DOHH2 (cell line): Measurements from ENCODE around the gene ALK.

Experiments
- H3F3A ChIP-seq: fragments of 200-600 bp; sonication (generic), shearing (Covaris generic); 2 replicates; pipeline ENCODE4 v1.6.0; 2016; ENCODE audit warnings: antibody characterized with exemption, mild to moderate bottlenecking; ENCODE audit not compliant: control insufficient read depth, insufficient read depth
- H3K27ac ChIP-seq: fragments of 200-600 bp; sonication (generic); 2 replicates; pipeline ENCODE4 v1.5.1; 2014; ENCODE audit warnings: low read depth, mild to moderate bottlenecking, low read length, moderate library complexity
- H3K27me3 ChIP-seq: fragments of 200-600 bp; sonication (generic); 2 replicates; pipeline ENCODE4 v1.6.1; 2014; ENCODE audit warnings: mild to moderate bottlenecking, low read length, mixed read lengths; ENCODE audit not compliant: control insufficient read depth
- H3K36me3 ChIP-seq: fragments of 200-600 bp; sonication (generic); 2 replicates; pipeline ENCODE4 v1.6.1; 2014; ENCODE audit warnings: mild to moderate bottlenecking, low read length, moderate library complexity, mixed read lengths; ENCODE audit not compliant: control insufficient read depth
- H3K4me1 ChIP-seq: fragments of 200-600 bp; sonication (generic); 2 replicates; pipeline ENCODE4 v1.6.1; 2014; ENCODE audit warnings: mild to moderate bottlenecking, low read length, mixed read lengths; ENCODE audit not compliant: control insufficient read depth
- H3K4me2 ChIP-seq: fragments of 200-600 bp; sonication (generic); 2 replicates; pipeline ENCODE4 v1.6.0; 2014; ENCODE audit warnings: mild to moderate bottlenecking, low read length, moderate library complexity
- H3K4me3 ChIP-seq: fragments of 200-600 bp; sonication (generic); 2 replicates; pipeline ENCODE4 v1.5.1; 2014; ENCODE audit warnings: mild to moderate bottlenecking, low read length, mixed read lengths
- H3K79me2 ChIP-seq: fragments of 200-600 bp; sonication (generic); 2 replicates; pipeline ENCODE4 v1.6.1; 2014; ENCODE audit warnings: mild to moderate bottlenecking, low read length, mixed read lengths; ENCODE audit not compliant: control insufficient read depth
- H3K9me2 ChIP-seq: fragments of 200-600 bp; sonication (generic); replicated peaks from 2 replicates; pipeline ENCODE4 v1.6.1; 2014; ENCODE audit warnings: mild to moderate bottlenecking, low read length, mixed read lengths; ENCODE audit not compliant: control insufficient read depth
- H3K9me3 ChIP-seq: fragments of 200-600 bp; sonication (generic); 2 replicates; pipeline ENCODE4 v1.6.1; 2014; ENCODE audit warnings: antibody characterized with exemption, low read length, mixed read lengths; ENCODE audit not compliant: control insufficient read depth, insufficient read depth
- H4K20me1 ChIP-seq: fragments of 200-600 bp; sonication (generic); 2 replicates; pipeline ENCODE4 v1.6.0; 2014; ENCODE audit warnings: low read depth, mild to moderate bottlenecking, antibody characterized with exemption, low read length, moderate library complexity; ENCODE audit not compliant: control insufficient read depth, insufficient read depth
- EZH2phosphoT487 ChIP-seq: fragments of 200-600 bp; sonication (generic); IDR thresholded peaks from 2 replicates; pipeline ENCODE4 v1.6.1; 2017; ENCODE audit warnings: borderline replicate concordance, mild to moderate bottlenecking, antibody characterized with exemption, low read length, moderate library complexity, mixed read lengths
- TF ChIP-seq, protein P1 (sequence below): fragments of 200-600 bp; sonication (generic); IDR thresholded peaks from one replicate; pipeline ENCODE4 v1.5.1; 2014; ENCODE audit warnings: antibody characterized with exemption, mild to moderate bottlenecking, low read depth, low read length; ENCODE audit not compliant: poor library complexity, severe bottlenecking

Gene ALK

DNA sequence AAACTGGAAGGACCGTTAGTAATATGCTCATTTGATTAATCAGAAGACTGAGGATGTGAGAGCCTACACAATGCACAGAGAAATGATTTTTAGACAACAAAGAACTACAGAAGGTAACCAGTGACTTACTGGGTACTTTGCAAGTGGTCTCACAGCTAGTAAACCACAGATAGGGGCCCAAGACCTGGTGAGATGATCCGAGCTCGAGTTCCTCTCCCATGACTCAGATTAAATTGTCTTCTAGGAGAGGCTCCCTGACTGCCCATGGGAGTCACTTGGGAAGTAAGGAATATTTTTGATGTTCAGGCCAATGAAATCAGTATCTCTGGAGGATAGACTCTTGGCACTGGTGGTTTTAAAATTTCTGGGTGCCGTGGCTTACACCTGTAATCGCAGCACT, 586.0 kb downstream of the ALK start:
- Histone ChIP-seq H3K4me3 (no peak overlapping the region), H3K79me2 (no peaks in the 10 kb centered on the region), H3K4me2 (no peak overlapping the region), H3K27ac (no peak overlapping the region), H3K27me3 (no peaks in the 10 kb centered on the region), H3F3A (no peaks in the 10 kb centered on the region), H3K9me3 (no peaks in the 10 kb centered on the region), H4K20me1 (no peaks in the 10 kb centered on the region), H3K36me3 (no peaks in the 10 kb centered on the region), H3K4me1 (no peaks in the 10 kb centered on the region), H3K9me2 (no peaks in the 10 kb centered on the region)
- no peak for TF ChIP-seq EZH2phosphoT487
- TF ChIP-seq, protein P1, sequence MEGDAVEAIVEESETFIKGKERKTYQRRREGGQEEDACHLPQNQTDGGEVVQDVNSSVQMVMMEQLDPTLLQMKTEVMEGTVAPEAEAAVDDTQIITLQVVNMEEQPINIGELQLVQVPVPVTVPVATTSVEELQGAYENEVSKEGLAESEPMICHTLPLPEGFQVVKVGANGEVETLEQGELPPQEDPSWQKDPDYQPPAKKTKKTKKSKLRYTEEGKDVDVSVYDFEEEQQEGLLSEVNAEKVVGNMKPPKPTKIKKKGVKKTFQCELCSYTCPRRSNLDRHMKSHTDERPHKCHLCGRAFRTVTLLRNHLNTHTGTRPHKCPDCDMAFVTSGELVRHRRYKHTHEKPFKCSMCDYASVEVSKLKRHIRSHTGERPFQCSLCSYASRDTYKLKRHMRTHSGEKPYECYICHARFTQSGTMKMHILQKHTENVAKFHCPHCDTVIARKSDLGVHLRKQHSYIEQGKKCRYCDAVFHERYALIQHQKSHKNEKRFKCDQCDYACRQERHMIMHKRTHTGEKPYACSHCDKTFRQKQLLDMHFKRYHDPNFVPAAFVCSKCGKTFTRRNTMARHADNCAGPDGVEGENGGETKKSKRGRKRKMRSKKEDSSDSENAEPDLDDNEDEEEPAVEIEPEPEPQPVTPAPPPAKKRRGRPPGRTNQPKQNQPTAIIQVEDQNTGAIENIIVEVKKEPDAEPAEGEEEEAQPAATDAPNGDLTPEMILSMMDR = no peak

DNA sequence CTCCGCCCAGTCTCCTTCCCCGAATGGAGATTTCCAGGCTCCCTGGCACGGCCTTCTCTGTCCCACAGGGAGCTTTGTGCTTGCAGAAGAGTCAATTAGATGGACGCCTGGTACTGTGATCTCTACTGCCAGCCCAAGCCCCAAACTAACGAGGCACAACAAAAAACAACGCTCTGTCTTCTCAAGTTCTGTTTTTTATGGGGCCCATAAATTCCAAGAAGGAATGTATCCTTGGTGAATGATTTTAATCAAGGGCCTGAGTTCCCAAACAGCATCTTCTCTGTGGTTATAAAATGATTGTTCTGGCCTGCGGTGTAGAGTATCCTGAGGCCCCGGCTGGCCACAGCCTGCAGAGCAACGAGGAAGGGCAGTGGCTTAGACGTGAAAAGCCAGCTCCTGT, 586.7 kb downstream of the ALK start:
- Histone ChIP-seq H3K4me2 (no peak overlapping the region), H3K9me2 (no peaks in the 10 kb centered on the region), H3K4me3 (no peak overlapping the region), H3K27me3 (no peaks in the 10 kb centered on the region), H4K20me1 (no peaks in the 10 kb centered on the region), H3K36me3 (no peaks in the 10 kb centered on the region), H3K9me3 (no peaks in the 10 kb centered on the region), H3K27ac (no peak overlapping the region), H3K4me1 (no peaks in the 10 kb centered on the region), H3K79me2 (no peaks in the 10 kb centered on the region), H3F3A (no peaks in the 10 kb centered on the region)
- no peak for TF ChIP-seq EZH2phosphoT487
- TF ChIP-seq, protein P1 = no peak

DNA sequence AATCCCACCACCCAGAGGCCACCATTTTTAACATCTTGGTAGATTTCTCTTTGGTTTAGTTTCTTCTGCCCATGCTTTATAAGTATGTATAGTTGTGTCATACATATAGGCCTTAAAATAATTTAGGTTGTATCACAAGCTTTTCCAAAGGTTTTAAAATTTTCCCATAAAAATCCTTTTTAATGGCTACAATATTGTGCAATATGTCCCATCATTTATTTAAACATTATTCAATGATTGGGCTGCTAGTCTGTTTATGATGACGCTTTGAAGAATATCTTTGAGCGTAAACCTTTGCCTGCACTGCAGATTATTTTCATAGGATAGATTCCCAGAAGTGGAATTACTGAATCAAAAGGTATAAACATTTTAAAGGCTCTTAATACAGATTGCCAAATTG, 588.8 kb downstream of the ALK start:
- H3K79me2 ChIP-seq = no peaks in the 10 kb centered on the region
- H3K4me1 ChIP-seq = no peaks in the 10 kb centered on the region
- H3K27me3 ChIP-seq = no peaks in the 10 kb centered on the region
- no peaks in the 10 kb centered on the region for H3K9me3 ChIP-seq
- H3K4me2 ChIP-seq = no peak overlapping the region
- no peaks in the 10 kb centered on the region for H3K9me2 ChIP-seq
- H3K36me3 ChIP-seq = no peaks in the 10 kb centered on the region
- TF ChIP-seq EZH2phosphoT487 = no peak
- TF ChIP-seq, protein P1 = no peak
- H3K4me3 ChIP-seq = no peak overlapping the region
- no peak overlapping the region for H3K27ac ChIP-seq
- H4K20me1 ChIP-seq = no peaks in the 10 kb centered on the region
- no peaks in the 10 kb centered on the region for H3F3A ChIP-seq

DNA sequence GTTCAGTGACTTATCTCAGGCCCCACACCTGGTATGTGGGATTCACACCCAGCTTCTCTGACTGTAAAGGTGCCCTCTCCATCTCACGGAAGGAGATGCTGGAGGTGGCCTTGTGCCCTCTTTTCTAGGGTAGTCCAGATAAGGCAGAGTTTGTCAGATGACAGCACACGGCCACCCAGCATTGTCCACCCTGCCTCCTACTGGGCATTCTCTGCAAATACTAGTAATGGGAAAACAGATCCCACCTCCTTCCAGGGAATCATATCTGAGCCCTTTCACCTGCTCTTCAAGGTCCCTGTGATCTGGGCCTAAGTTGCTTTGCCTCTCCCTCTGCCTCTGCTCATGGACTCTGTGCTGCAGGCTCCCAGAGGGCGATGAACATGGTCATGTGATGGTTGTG, 591.5 kb downstream of the ALK start:
- TF ChIP-seq, protein P1 = peak; percentile 29
- TF ChIP-seq EZH2phosphoT487 = no peak
- Histone ChIP-seq H3K27me3 (no peaks in the 10 kb centered on the region), H3K9me3 (no peaks in the 10 kb centered on the region), H3K27ac (no peak overlapping the region), H3F3A (no peaks in the 10 kb centered on the region), H3K36me3 (no peaks in the 10 kb centered on the region), H4K20me1 (no peaks in the 10 kb centered on the region), H3K4me1 (no peaks in the 10 kb centered on the region), H3K9me2 (no peaks in the 10 kb centered on the region), H3K79me2 (no peaks in the 10 kb centered on the region), H3K4me3 (no peak overlapping the region), H3K4me2 (no peak overlapping the region)
